ENCODE data around the gene BRD1.

BRD1 gene

GRCh38 chr22:49838771-49839717 lies 11.4 kb upstream of the BRD1 start:
- no peak for TF ChIP-seq CTCF (IDR thresholded peaks at IDR 0.05; ENCODE audit: extremely low read depth, insufficient read depth, missing control alignments)
- DNase-seq (ENCODE audit: low spot score) = peak; percentile 71
- in situ Hi-C loops (cut with MboI; ENCODE audit: low pct_unique_long_range_greater_than_20kb, low sequenced_read_pairs, unreplicated experiment) = no loop called here

- DNase-seq (ENCODE audit: low spot score) = no peak
- in situ Hi-C loops (cut with MboI; ENCODE audit: low pct_unique_long_range_greater_than_20kb, low sequenced_read_pairs, unreplicated experiment) = no loop called here
- no peak for TF ChIP-seq CTCF (IDR thresholded peaks at IDR 0.05; ENCODE audit: extremely low read depth, insufficient read depth, missing control alignments)
Measured at GRCh38 chr22:49833340-49834007, 5.8 kb upstream of the BRD1 start.

DNA sequence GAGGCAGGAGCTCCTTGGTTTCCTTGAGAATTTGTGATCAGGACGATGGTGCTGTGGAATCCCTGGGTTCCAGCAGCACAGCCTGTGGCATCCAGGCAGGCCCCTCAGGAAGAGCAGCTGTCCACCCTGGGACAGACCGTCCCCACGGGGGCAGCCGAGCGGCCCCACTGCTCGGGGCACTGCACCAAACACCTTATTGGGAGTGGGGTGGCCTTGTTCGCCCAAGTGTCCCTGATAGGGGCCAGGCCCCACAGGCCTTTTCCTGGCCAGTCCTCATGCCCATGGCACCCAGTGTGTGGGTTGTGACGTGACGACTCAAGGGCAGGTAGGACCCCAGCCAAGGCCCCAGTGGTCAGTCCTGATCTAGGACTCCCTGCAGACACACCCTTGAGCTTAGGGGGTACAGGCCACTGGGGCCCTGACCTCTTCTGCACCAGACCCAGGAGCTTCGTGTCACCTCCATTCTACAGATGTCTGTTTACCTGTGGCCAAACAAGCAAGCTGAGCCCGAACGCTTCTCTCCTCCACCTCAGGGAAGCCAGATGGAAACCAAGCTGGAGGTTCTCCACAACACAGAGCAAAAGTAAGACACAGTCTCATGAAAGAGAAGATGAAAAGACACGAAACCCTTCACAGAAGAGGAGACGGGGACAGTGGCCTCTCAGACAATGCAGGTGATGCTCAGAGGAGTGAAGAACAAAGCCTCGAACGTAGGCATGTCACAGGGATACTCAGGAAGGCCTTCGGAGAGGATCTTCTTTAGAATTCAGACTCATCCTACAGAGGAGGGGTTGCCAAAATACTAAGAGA lies 1.6 kb upstream of the BRD1 start:
- in situ Hi-C loops (cut with MboI; ENCODE audit: low pct_unique_long_range_greater_than_20kb, low sequenced_read_pairs, unreplicated experiment) = no loop called here
- no peak for DNase-seq (ENCODE audit: low spot score)
- TF ChIP-seq CTCF (IDR thresholded peaks at IDR 0.05; ENCODE audit: extremely low read depth, insufficient read depth, missing control alignments) = no peak

GRCh38 chr22:49828599-49828965 lies 909 bp upstream of the BRD1 start:
- TF ChIP-seq CTCF (IDR thresholded peaks at IDR 0.05; ENCODE audit: extremely low read depth, insufficient read depth, missing control alignments) = no peak
- in situ Hi-C loops (cut with MboI; ENCODE audit: low pct_unique_long_range_greater_than_20kb, low sequenced_read_pairs, unreplicated experiment) = no loop called here
- no peak for DNase-seq (ENCODE audit: low spot score)

DNA sequence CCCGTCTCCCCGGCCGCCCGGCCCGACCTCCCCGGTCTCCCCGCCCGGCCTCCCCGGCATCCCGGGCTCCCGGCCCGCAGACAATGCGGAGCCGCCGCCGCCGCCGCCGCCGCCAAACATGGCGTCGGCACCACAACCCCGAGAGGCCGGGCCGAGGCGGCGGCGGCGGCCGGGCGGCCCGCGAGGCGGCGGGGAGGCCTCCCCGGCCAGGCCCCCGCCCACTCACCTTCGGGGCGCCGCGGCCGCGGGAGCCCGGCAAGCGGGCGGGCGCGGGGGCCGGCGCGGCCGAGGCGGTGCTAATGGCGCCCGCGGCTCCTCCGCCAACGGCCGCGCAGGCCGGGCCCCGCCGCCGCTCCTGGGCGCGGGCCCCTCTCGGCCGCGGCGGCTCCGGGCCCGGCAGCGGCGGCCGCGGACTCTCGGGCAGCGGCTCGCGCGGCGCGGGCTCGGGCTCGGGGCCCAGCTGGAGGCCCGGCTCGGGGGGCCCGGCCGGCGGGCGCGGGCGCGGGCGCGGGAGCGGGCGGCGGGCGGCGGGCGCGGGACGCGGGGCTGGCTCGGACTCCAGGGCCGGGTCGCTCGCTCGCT lies 311 bp downstream of the BRD1 start:
- TF ChIP-seq CTCF (IDR thresholded peaks at IDR 0.05; ENCODE audit: extremely low read depth, insufficient read depth, missing control alignments) = no peak
- in situ Hi-C loops (cut with MboI; ENCODE audit: low pct_unique_long_range_greater_than_20kb, low sequenced_read_pairs, unreplicated experiment) = no loop called here
- DNase-seq (ENCODE audit: low spot score) = peak; percentile 59
